ENCODE data around the gene TIMP2. TPM values are rescaled to one million over a fixed set of nuclear protein-coding genes. Genes with fewer than 3 reads are reported as not detected.

Gene TIMP2
- total RNA-seq, 1 experiment from 2014 or later: 62.4 TPM

DNA sequence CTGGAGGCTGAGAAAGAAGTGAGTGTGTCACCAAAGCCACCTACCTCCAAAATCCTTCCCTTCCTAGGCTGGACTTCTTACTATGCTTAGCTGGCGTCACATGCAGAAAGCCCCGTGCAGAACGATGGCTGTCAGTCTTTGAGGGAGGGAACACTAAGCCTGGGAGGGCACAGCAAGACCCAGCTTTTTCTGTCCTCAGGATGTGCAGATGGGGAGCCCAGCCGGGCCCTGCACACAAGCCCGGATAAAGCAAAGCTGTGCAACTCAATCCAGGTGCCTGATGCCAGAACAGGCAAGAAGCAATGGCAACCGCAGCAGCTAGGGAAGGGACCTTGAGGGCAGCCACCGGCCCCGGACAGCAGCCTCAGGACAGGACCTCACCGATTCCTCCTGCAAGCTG lies 70.7 kb downstream of the TIMP2 start:
- BruUV-seq (replicated peaks): no TSS peak
- ChIA-PET POLR2A (interaction anchor here (0.8 kb wide), 1 partner anchor 11 kb away, joined by 6 read pairs; no protein-coding TSS in a partner anchor), CTCF (interaction anchor here (0.6 to 1.2 kb wide), 2 partner anchors 11 to 85 kb away, joined by 3 read pairs; no protein-coding TSS in a partner anchor)
- DNase-seq (ENCODE audit: low read depth, low spot score): no peak
- intact Hi-C loops (cut with micrococcal nuclease; ENCODE audit: unreplicated experiment) (no loop called here), in situ Hi-C loops (cut with HindIII; ENCODE audit: low pct_unique_long_range_greater_than_20kb, low sequenced_read_pairs) (no loop called here)
- H3K9me3 ChIP-seq (ENCODE audit: control insufficient read depth, insufficient read depth, low read depth, low read length): no peaks in the 10 kb centered on the region
- no peak overlapping the region for H3K4me3 ChIP-seq (ENCODE audit: low read depth in 2 of 2, low read length in 2 of 2)
- no peak for ATAC-seq
- H3K27me3 ChIP-seq (ENCODE audit: control insufficient read depth, insufficient read depth, low read length): no peaks in the 10 kb centered on the region
- TF ChIP-seq TCF7L2 (IDR thresholded peaks at IDR 0.05; ENCODE audit: low read depth, low read length) (no peak), SIN3A (IDR thresholded peaks at IDR 0.05; ENCODE audit: borderline replicate concordance, insufficient read depth, low read depth, low read length) (no peak), POLR2AphosphoS5 (IDR thresholded peaks at IDR 0.05; ENCODE audit: low read depth, low read length) (no peak)
- TF ChIP-seq, protein P1, sequence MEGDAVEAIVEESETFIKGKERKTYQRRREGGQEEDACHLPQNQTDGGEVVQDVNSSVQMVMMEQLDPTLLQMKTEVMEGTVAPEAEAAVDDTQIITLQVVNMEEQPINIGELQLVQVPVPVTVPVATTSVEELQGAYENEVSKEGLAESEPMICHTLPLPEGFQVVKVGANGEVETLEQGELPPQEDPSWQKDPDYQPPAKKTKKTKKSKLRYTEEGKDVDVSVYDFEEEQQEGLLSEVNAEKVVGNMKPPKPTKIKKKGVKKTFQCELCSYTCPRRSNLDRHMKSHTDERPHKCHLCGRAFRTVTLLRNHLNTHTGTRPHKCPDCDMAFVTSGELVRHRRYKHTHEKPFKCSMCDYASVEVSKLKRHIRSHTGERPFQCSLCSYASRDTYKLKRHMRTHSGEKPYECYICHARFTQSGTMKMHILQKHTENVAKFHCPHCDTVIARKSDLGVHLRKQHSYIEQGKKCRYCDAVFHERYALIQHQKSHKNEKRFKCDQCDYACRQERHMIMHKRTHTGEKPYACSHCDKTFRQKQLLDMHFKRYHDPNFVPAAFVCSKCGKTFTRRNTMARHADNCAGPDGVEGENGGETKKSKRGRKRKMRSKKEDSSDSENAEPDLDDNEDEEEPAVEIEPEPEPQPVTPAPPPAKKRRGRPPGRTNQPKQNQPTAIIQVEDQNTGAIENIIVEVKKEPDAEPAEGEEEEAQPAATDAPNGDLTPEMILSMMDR (IDR thresholded peaks at IDR 0.05): no peak
- TF ChIP-seq, protein P2, sequence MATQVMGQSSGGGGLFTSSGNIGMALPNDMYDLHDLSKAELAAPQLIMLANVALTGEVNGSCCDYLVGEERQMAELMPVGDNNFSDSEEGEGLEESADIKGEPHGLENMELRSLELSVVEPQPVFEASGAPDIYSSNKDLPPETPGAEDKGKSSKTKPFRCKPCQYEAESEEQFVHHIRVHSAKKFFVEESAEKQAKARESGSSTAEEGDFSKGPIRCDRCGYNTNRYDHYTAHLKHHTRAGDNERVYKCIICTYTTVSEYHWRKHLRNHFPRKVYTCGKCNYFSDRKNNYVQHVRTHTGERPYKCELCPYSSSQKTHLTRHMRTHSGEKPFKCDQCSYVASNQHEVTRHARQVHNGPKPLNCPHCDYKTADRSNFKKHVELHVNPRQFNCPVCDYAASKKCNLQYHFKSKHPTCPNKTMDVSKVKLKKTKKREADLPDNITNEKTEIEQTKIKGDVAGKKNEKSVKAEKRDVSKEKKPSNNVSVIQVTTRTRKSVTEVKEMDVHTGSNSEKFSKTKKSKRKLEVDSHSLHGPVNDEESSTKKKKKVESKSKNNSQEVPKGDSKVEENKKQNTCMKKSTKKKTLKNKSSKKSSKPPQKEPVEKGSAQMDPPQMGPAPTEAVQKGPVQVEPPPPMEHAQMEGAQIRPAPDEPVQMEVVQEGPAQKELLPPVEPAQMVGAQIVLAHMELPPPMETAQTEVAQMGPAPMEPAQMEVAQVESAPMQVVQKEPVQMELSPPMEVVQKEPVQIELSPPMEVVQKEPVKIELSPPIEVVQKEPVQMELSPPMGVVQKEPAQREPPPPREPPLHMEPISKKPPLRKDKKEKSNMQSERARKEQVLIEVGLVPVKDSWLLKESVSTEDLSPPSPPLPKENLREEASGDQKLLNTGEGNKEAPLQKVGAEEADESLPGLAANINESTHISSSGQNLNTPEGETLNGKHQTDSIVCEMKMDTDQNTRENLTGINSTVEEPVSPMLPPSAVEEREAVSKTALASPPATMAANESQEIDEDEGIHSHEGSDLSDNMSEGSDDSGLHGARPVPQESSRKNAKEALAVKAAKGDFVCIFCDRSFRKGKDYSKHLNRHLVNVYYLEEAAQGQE (IDR thresholded peaks at IDR 0.05; ENCODE audit: insufficient read depth in 1 of 2, low read depth in 2 of 2, low read length in 1 of 2): no peak
- no peaks in the 10 kb centered on the region for H3K4me1 ChIP-seq (ENCODE audit: control insufficient read depth, insufficient read depth, low read length)
- no peak overlapping the region for H3K27ac ChIP-seq (ENCODE audit: low read length)
- no peaks in the 10 kb centered on the region for H3K36me3 ChIP-seq (ENCODE audit: control insufficient read depth, insufficient read depth, low read length)

DNA sequence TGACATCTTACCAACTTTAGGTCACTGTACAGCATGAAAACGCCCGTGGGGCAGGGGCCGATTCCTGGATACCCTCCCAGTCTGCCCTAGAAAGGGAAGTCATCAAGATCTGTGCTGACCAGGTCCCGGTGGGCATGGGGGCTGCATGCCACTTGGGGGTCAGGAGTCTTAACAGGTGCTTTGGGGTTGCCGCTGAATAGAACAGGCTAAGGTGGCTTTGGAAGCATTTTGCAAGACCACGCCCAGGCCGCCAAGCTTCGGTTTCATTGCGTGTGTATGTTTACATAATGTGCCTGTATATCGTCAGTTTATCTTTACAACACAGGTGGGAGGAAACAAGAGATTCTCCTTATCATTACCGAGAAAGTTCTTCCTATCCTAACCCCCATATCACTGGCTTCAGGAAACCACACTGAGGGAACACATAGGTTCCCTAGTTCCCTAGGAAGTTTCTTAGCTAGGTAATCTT lies 71.2 kb downstream of the TIMP2 start:
- no peak for ATAC-seq
- POLR2A ChIA-PET: interaction anchor here (0.8 kb wide), 1 partner anchor 12 kb away, joined by 6 read pairs; no protein-coding TSS in a partner anchor
- H3K9me3 ChIP-seq (ENCODE audit: control insufficient read depth, insufficient read depth, low read depth, low read length): no peaks in the 10 kb centered on the region
- intact Hi-C loops (cut with micrococcal nuclease; ENCODE audit: unreplicated experiment) (no loop called here), in situ Hi-C loops (cut with HindIII; ENCODE audit: low pct_unique_long_range_greater_than_20kb, low sequenced_read_pairs) (no loop called here)
- DNase-seq (ENCODE audit: low read depth, low spot score): no peak
- TSS peak; percentile 93 for BruUV-seq (replicated peaks)
- H3K36me3 ChIP-seq (ENCODE audit: control insufficient read depth, insufficient read depth, low read length): no peaks in the 10 kb centered on the region
- H3K27ac ChIP-seq (ENCODE audit: low read length): no peak overlapping the region
- CTCF ChIA-PET: interaction anchor here (1.2 to 1.8 kb wide), 2 partner anchors 12 to 117 kb away, joined by 3 to 8 read pairs; no protein-coding TSS in a partner anchor
- no peaks in the 10 kb centered on the region for H3K27me3 ChIP-seq (ENCODE audit: control insufficient read depth, insufficient read depth, low read length)
- TF ChIP-seq, protein P1 (IDR thresholded peaks at IDR 0.05): no peak
- TF ChIP-seq POLR2AphosphoS5 (IDR thresholded peaks at IDR 0.05; ENCODE audit: low read depth, low read length) (no peak), SIN3A (IDR thresholded peaks at IDR 0.05; ENCODE audit: borderline replicate concordance, insufficient read depth, low read depth, low read length) (no peak), TCF7L2 (IDR thresholded peaks at IDR 0.05; ENCODE audit: low read depth, low read length) (no peak)
- TF ChIP-seq, protein P2 (IDR thresholded peaks at IDR 0.05; ENCODE audit: insufficient read depth in 1 of 2, low read depth in 2 of 2, low read length in 1 of 2): no peak
- no peaks in the 10 kb centered on the region for H3K4me1 ChIP-seq (ENCODE audit: control insufficient read depth, insufficient read depth, low read length)
- no peak overlapping the region for H3K4me3 ChIP-seq (ENCODE audit: low read depth in 2 of 2, low read length in 2 of 2)
